SK-N-DZ (cell line): ENCODE results near the gene CASP8AP2.
"Not testable (repeated sequence)": the region's sequence is repeated elsewhere in the genome, so short reads cannot be mapped to it uniquely, and the experiment has no call there.

Experiments used
- DNase-seq: peaks from one replicate; pipeline ENCODE4 v3.0.0-alpha.2; 2015; ENCODE audit warnings: low spot score

CASP8AP2 gene

DNA sequence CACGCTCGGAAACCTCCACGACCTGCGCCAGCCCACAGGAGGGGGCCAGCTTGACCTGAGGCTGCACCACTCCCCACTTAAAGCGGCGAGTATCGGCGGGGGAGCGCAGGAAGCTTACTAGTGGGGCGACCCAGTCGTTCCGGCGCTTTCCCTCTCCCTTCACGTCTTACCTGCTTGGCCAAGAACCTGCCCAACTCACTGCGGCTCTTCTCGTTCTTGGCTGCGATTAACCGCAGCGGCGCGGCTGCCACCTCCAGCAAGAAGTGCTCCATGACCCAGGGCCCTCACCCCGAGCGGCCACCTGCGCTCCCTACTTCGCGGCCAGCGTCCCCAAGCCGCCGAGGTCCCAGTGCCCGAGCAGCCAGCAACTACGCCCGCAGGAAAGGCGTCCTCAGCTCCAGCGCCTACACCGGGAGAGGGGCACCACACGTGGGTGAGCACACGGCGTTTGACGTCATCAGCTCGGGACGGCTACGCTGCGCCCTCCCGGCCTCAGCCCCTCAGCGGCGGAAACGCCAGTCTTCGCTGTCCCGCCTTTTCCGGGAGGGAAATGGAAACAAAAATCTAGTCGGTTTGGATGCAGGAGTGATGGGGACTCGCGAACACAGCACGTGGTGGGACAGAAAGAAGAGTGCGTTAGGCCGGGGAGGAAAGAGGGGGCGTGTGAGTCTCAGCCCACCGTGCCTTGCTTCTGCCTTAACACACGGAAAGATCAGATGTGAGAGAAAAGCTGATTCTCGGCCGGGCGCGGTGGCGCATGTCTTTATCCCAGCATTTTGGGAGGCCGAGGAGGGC lies 10.1 kb upstream of the CASP8AP2 start, which contains the start of gene MDN1:
Gene MDN1, minus strand, starts transcription at position 459 of the 795 bp plus-strand sequence. Its CDS starts 187 bp downstream, at position 272.
- peak; percentile 95 for DNase-seq

DNA sequence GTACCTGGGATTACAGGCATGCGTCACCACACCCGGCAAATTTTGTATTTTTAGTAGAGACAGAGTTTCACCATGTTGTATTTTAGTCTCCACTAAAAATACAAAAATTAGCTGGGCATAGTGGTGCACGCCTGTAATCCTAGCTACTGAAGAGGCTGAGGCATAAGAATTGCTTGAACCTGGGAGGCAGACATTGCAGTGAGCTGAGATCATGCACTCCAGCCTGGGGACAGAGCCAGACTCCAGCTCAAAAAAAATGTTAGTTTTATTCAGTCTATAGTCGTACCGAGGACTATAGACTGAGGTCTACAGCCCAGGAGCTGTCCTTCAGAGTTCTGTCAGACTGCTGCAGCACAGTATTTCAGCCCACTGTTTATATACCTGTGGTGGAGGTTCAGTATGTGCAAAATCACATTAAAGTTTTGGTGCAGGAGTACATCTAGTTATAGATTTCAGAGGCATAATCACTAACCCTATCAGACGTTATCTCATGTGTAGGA lies 3.6 kb upstream of the CASP8AP2 start:
- no peak for DNase-seq

DNA sequence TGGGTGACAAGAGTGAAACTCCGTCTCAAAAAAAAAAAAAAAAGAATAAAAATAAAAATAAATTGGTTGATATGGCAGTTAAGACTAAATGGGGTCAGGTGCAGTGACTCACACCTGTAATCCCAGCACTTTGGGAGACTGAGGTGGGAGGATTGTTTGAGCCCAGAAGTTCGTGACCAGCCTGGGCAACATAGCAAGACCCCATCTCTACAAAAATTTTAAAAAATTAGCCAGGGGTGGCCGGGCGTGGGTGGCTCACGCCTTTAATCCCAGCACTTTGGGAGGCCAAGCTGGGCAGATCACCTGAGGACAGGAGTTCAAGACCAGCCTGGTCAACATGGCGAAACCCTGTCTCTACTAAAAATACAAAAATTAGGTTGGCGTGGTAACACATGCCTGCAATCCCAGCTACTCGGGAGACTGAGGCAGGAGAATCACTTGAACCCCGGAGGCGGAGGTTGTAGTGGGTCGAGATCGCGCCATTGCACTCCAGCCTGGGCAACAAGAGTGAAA lies 1.1 kb upstream of the CASP8AP2 start:
- not testable (repeated sequence) for DNase-seq

DNA sequence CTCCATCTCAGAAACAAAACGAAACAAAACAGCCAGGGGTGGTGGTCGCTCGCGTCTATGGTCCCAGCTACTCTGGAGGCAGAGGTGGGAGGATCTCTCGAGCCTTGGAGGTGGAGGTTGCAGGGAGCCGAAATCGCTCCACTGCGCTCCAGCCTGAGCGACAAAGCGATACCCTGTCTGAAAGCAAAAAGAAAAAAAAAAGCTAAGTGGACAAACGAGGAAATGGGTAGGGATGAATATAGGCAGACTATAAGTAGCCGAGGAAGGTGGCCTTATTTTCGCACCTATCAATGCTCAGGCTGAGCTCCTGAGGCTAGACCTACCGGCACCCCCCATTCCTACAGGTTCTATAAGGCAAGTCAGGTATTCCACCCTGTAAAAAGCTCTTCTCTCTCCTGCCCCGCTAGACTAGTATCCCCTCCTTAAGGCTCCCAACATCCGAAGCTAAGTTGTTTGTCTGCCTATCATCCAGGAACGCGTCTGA lies 650 bp upstream of the CASP8AP2 start:
- DNase-seq, result no peak

DNA sequence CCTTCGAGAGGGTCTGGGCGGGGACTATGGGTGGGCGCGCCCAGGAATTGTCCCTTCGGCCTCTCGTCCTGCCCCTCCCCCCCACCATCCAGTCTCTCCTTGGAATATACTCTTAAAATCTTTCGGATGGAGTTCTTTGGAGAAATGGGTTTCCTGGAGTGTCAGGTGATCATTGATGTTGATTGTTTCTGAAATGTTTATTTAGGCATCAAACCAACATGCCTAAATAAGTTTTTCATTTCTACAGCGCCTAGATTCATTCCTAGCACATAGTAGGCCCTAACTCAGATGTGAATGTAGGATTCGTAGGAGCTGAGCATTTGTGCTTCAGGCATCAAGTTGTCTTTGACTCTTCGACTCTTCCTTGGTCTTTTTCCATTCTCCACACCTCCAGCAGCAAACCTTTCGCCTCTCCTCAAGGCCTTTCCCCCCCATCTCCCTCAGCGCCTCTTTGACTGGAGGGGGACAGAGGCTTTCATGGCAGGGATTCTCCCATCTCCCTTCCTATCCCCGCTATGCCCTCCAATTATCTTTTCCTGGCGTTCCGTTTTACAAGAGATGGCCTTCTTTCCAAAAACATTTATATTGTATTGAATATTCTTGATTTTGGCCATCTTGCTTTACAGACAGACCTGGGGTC lies 610 bp downstream of the CASP8AP2 start:
- peak; percentile 34 for DNase-seq

DNA sequence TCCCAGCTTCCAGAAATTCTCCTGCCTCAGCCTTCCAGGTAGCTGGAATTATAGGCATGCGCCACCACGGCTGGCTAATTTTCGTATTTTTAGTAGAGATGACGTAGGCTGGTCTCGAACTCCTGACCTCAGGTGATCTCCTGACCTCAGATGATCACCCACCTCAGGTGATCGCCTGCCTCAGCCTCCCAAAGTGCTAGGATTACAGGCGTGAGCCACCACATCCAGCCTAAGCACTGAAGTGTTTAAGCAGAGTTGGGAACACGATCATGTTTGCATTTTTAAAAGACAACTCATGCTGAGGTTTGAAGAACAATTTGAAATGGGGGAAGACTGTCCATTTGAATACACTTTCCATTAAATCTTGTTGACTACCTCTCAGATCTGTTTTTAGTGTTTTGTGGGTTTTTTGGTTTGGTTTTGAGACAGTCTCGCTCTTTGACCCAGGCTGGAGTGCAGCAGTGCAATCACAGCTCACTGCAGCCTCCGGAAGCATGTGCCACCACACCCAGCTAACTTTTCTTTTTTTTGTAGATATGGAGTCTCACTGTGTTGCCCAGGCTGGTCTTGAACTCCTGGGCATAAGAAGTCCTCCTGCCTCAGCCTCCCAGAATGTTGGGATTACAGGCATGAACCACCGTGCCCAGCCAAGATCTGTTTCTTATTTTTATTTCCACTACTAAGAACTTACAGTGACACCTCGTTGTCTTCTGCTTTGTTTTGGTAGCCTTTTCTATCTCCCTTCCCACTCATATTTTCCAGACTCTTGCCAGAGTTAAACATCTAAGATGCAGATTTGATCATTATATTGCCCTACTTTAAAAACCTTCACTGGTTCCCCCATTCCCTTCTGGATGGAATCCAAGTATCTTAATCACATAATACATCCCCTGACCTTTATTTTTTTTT lies 5.5 kb downstream of the CASP8AP2 start:
- DNase-seq, result no peak

DNA sequence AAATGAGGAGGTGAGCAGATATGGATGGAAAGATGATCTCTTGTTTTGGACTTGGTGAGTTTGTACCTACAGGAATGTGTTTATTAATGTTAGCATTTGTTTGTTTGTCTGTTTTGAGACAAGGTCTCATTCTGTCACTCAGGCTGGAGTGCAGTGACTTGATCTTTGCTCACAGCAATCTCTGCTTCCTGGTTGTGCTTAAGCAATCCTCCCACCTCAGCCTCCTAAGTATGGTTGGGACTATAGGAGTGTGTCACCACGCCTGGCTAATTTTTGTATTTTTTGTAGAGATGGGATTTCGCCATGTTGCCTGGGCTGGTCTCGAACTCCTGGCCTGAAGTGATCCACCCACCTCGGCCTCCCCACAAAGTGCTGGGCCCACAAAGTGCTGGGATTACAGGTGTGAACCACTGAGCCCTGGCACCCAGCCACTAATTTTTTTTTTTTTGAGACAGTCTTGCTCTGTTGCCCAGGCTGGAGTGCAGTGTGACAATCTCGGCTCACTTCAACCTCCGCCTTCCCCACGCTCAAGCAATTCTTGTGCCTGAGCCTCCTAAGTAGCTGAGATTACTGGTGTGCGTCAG lies 7.1 kb downstream of the CASP8AP2 start:
- no peak for DNase-seq

DNA sequence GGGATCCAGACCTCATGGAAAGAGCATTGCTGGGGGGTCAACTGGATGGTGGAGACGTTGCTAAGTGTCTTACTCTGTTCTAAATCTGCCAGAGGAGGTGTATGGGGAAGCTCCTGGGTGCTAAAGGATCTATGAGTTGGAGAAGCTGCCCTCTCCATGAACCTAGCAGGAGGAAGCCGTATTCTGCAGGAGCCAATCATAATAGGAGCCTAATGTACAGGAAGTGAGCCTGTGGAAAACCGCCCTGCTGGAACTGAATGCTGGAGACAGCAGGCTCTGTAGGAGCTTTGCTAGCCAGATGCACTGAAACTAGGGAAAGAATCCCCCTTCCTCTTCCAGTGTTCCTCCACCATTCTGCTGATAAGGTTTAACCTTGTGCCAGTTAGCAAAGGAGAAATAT lies 10.9 kb downstream of the CASP8AP2 start:
- no peak for DNase-seq

DNA sequence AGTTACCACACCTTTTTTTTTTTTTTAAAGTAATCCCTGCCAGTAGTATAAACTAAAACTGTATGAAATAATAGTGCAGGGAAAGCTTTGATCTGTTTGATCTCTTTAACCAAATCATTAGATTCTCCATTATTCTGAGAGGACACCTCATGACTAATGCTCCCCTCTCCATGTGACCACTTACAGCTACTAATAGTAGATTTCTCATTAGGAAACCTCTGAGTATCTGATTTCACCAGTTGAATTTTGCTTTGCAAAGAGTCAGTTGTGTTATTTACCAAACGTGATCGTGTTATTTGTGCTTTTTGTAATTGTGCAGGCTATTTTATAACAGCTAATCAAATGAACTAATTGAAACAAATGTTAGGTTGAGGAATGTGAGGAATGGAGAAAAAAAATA lies 12.5 kb downstream of the CASP8AP2 start:
- DNase-seq, result no peak

DNA sequence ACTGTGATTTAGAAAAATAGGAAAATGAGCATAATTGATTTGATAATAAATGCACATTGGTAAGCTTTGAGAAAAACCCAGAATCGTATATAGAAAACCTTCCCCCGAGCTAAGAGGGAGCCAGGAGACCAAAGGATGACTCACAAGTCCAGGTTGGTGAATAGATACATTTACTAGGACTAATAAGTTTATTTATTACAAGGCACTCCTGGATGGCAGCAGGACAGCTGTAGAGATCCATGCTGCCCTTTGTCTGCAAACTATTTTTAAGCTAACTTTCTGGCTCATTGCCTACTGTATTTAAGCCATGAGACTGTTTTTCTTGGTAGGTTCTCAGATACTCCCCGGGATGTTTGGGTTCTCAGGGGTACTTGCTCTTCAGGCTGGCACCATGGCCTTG lies 13.4 kb downstream of the CASP8AP2 start:
- no peak for DNase-seq

DNA sequence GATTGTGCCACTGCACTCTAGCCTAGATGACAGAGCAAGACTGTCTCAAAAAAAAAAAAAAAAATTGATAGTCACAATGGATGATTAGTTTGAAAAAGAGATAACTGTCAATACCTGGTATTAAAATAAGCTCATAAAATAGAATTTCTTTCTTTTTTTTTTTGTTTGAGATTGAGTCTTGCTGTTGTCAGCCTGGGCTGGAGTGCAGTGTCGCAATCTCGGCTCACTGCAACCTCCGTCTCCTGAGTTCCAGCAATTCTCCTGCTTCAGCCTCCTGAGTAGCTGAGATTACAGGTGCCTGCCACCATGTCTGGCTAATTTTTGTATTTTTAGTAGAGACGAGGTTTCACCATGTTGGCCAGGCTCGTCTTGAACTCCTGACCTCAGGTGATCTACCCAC lies 17.8 kb downstream of the CASP8AP2 start:
- DNase-seq, result not testable (repeated sequence)

DNA sequence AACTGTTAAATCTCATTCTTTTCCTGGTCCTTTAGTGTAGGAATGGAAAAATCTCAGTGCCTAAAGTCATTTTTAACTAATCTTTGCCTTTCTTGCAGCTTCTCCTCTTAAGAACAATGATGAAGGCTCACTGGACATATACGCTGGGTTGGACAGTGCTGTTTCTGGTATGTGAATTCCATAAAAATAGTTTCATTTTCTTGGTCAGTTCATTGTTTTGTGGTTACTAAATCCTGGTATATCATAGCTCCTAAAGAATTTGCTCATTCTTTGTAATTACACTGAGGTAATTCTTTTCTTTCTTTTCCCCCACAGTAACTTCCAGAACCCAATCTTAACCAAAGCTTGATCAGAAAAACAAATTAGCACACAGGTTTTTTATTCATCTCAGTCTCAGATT lies 23.4 kb downstream of the CASP8AP2 start:
- DNase-seq, result no peak

DNA sequence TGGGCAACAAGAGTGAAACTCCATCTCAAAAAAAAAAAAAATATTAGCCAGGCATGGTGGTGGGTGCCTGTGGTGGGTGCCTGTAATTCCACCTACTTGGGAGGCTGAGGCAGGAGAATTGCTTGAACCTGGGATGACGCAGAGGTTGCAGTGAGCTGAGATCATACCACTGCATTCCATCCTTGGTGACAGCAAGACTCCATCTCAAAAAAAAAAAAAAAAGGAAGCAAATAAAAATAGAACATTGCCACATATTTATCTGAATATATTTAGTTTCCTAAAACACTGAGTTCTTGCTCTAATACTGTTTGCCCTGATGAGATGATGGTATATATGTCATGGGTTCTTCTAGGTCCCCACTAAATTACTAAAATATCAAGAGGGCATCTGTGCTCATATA lies 28.4 kb downstream of the CASP8AP2 start:
- no peak for DNase-seq

DNA sequence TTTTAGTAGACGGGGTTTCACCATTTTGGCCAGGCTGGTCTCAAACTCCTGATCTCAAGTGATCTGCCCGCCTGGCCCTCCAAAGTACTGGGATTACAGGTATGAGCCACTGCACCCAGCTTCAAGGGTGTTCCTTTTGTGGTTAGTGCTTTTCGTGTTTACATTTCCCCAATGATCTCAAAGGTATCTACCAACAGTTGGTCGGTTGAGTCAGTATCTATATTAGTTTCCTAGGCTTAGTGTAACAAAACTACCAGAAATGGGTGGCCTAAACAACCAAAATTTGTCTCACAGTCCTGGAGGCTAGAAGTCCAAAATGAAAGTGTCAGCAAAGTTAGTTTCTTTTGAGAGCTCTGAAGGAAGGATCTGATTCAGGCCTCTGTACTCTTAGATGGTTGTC lies 30.1 kb downstream of the CASP8AP2 start:
- no peak for DNase-seq

DNA sequence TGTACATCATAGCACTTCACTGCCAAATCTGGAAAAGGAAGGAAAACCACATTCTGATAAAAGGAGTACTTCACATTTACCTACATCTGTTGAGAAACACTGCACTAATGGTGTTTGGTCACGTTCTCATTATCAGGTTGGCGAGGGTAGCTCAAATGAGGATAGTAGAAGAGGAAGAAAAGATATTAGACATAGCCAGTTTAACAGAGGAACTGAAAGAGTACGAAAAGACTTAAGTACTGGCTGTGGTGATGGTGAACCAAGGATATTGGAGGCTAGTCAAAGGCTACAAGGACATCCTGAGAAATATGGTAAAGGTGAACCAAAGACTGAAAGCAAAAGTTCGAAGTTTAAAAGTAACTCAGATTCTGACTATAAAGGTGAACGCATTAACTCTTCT lies 32.6 kb downstream of the CASP8AP2 start:
- no peak for DNase-seq

DNA sequence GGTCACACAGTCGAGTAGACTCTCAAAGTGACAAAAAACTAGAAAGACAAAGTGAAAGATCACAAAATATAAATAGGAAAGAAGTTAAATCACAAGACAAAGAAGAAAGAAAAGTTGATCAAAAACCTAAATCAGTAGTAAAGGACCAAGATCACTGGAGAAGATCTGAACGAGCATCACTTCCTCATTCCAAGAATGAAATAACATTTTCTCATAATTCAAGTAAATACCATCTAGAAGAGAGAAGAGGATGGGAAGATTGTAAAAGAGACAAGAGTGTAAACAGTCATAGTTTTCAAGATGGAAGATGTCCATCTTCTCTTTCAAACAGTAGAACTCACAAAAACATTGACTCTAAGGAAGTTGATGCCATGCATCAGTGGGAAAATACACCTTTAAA lies 33.0 kb downstream of the CASP8AP2 start:
- no peak for DNase-seq

DNA sequence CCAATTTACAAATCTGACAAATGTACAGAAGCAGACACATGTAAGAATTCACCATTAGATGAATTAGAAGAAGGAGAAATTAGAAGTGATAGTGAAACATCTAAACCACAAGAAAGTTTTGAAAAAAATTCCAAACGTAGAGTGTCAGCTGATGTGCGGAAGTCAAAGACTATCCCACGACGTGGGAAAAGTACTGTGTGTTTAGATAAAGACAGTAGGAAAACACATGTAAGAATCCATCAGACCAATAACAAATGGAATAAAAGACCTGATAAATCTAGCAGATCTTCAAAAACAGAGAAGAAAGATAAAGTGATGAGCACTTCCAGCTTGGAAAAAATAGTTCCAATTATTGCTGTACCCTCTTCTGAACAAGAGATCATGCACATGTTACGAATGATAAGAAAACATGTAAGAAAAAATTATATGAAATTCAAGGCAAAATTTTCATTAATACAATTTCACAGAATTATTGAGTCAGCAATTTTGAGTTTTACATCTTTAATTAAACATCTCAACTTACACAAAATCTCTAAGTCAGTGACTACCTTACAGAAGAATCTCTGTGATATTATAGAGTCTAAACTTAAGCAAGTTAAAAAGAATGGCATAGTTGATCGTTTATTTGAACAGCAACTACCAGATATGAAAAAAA lies 36.5 kb downstream of the CASP8AP2 start:
- no peak for DNase-seq

DNA sequence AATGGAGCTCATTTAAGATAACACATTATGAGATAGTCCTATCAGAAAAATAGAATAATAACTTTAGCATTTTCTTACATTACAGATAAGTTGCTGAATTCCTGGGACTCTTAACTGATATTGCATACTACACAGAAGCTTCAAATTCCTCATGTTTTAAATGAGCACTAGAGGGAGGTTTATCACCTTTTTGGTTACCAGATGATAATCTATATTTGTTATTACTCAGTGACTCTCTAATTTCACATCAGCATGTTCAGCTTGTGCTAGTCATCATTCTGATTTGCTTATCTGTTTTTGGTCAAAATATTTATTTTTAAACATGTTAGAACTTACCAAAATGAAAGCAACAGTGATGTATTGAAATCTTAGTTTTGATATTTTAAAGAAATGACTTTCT lies 44.0 kb downstream of the CASP8AP2 start:
- no peak for DNase-seq

DNA sequence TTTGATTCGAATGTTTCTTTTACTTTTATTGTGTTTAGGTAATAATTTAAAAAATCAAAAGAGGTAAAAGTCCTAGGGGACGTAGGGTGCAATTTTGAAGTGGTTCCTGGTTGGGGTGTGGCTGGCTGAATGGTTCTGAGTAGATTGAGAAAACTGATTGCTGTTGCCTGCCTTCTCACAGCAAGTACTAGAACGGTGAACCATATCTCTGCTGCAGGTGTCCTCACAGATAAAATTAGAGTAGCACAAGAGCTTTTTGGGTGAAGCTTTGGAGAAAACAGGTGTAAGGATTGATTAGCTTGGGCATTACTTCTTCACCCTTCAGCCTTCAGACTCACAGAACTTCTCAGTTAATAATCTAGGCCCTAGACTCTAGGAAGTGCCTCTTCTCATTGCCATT lies 44.8 kb downstream of the CASP8AP2 start:
- no peak for DNase-seq

DNA sequence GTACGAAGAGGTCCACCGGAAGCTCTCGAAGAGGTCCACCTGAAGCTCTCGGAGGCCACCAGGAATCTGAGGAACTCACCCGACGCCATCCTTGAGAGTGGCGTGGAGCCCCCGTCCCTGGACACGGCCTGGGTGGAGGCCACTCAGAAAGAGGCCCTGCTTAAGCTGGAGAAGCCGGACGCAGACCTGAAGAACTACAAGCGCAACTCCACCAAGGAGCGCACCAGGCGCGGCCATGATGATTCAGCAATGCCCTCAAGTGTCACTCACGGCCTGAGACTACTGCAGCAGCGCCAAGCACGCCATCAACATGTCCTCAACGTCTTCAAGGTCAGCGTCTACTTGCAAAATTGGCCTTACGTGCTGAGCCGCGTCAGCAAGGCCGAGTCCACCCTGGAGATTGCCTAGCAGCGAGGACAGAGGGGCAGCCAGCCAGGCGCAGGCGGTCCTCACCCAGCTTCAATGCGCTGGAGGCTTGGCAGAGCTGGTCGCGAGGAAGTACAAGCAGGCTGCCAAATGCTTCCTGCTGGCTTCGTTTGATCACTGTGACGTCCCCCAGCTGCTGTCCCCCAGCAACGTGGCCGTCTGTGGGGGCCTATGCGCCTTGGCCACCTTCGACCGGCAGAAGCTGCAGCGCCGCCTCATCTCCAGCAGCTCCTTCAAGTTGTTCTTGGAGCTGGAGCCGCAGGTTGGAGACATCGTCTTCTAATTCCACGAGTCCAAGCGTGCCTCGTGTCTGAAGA lies 56.9 kb downstream of the CASP8AP2 start:
- no peak for DNase-seq
